CD4-positive, alpha-beta T cell treated with Interleukin-4 for 1 hour (primary cell): ENCODE measurements around the gene CEND1.

Experiments used
- DNase-seq, 2 donors: peaks; one replicate each; pipeline ENCODE4 v3.0.0-alpha.2; 2020 to 2022

The CEND1 gene

GRCh38 chr11:794766-795633, 5.1 kb upstream of the CEND1 start:
- no peak for DNase-seq

GRCh38 chr11:794013-794765, 4.3 kb upstream of the CEND1 start:
- DNase-seq, result no peak

- DNase-seq, result no peak
These were observed 3.7 kb upstream of the CEND1 start for GRCh38 chr11:793556-793955.

DNA sequence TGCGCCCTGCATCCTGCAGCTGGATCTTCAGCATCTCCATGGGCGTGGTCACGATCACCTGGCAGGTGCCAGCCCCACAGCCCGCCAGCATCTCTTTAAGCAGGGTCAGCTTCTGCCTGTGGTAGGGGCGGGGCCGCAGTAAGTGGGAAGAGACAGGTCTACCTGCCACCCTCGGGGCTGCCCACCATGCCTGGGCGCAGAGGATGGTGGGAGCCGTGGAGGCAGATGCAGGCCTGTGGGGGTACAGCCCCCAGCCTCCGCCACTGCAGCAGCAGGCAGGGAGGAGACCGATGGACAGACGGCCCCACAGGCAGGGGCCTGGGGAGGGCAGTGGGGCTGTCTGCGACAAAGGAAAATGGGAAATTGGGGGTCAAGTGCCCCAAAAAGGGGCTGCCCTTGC, 3.0 kb upstream of the CEND1 start:
- DNase-seq, result no peak

- no peak for DNase-seq
These were observed 2.6 kb upstream of the CEND1 start for GRCh38 chr11:792535-792821.

GRCh38 chr11:791658-792534, 2.0 kb upstream of the CEND1 start:
- DNase-seq, result no peak

DNA sequence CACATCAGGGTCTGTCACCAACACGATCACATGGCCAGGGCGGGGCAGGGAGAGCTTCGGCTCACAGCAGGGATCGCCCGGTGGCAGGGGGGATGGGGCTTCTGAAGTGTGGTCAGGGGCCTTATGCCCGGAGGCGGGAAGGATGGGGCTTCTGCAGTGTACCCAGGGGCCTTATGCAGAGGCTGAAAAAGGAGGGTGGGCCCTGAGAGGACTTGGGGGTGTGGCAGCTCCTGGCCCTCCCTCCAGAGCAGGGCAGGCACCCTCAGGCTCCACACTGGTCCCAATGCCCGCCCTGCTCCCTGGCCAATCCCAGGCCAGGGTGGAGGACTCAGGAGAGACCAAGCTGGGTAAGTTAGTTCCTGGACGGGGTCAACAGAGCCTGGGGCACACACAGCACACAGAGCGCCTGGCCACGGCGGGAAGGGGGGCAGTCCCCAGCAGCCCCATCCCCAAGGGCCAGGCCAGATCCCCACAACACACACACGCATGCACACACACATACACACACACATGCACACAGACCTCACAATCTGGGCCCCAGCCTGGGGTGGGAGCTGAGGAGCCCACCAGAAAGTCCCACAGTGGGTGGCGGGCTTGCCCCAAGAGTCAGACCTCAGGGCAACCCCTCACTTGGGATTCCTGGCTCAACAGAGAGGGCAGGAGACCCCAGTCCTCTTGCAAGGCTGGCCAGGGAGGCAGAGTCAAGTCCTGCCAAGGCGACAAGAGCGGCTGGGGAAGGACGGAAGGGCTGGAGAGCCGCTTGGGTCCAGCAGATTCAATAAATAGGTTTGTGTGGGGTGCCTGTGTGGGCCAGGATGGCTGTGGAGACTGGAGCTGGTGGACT, 1.1 kb upstream of the CEND1 start:
- no peak for DNase-seq

DNA sequence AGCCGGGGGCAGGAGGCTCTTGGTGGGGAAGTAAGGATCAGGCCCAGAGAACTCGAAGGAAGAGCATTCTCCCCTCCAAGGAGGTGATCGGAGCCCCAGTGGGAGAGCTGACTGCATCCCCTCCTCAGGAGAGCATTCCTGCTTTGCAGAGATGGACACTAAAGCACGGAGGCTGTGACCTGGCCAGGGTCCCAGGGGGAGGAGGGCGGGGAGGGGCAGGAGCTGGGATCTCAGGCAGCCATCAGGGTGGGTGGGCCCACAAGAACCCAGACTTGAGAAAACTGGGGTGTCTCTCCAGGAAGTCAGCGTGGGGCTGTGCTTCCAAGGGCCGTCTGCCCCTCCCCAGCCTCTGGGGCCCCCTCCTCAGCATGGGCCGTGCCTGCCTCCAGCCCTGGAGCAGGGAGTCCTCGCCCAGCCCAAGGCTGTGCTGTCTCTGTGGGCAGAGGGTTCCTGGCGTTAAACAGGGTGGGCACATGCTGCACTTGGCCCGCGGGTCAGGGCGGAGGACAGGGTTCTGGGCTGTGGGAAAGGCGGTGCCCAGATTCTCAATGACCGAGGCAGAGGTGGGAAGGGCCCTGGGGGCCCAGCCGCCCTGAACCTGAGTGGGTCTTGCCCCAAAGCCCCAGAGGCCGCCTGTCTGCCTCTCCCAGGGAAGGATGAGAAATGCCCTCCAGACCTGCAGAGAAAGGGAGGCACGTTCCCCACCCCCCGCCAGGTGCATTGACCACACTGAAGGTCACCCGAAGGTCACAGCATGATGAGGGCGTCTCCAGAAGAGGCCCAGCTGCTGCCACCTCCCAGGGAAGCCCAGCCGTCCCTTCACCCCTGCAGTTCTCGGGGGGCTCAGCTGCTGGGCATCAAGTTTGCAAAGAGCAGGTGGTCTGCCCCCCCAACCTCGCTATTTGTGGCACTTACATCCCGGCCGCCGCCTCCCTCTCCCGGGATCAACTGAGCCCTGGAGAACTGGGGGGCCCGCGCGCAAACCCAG, 643 bp downstream of the CEND1 start:
- no peak for DNase-seq

DNA sequence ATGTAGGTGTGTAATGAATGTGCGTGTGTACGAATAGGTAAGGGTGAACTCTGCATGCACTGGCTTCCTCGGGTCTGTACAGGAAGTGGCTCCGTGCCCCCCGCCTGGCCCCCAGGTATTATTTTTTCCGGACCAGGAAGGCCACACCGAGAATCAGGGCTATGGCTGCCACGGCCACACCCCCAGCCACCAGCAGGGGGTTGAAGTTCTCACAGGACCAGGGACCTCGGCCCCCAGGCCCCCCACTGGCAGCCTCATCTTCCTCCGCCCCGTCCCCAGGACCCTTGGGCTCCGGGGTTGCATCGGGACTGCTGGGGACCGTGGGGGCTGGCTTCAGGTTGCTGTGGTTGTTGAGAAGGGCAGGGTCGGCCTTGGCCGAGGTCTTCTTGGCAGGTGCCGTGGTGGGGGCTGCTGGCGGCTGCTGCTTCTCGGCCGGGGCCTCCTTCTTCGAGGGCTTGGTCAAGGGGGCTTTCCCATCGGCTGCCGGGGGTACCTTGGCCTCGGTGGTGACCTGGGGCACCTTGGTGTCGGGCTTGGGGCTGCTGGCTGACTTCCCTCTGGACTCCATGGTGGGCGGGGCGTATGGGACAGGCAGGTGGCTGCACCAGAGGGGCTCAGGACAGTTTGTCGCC, 1.8 kb downstream of the CEND1 start:
- no peak for DNase-seq

DNA sequence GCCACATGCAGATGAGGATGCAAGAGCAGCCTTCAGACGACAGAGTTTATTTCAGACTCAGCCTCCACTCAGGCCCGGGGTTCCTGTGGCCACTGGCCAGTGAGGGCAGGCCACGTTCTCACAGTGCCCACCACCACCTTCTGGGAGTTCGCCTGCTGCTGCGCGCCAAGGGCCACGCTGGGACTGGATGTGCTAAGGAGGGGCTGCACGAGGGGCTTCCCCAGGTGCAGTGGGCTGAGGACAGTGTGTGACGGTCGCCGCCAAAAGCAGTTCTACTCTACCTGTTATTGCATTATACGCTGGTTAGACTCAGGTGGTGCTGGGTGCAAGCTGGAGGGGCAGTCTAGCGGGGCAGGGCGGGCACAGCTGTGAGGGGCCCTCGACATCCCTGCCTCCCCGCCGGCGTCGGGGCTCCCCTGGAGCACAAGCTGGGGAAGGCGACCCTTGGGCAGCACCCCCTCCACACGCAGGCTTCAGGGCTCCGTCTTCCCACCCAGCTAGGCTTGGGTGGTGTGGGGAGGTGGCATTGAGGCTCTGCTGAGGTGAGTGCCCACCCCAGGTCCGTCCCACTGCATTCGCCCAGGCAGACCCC, 2.7 kb downstream of the CEND1 start:
- no peak for DNase-seq

- DNase-seq, result no peak
These were observed 3.4 kb downstream of the CEND1 start for GRCh38 chr11:786235-787083.

GRCh38 chr11:783581-784015, 6.3 kb downstream of the CEND1 start:
- DNase-seq, result no peak

- no peak for DNase-seq
These were observed 7.4 kb downstream of the CEND1 start for GRCh38 chr11:782264-783174.

DNA sequence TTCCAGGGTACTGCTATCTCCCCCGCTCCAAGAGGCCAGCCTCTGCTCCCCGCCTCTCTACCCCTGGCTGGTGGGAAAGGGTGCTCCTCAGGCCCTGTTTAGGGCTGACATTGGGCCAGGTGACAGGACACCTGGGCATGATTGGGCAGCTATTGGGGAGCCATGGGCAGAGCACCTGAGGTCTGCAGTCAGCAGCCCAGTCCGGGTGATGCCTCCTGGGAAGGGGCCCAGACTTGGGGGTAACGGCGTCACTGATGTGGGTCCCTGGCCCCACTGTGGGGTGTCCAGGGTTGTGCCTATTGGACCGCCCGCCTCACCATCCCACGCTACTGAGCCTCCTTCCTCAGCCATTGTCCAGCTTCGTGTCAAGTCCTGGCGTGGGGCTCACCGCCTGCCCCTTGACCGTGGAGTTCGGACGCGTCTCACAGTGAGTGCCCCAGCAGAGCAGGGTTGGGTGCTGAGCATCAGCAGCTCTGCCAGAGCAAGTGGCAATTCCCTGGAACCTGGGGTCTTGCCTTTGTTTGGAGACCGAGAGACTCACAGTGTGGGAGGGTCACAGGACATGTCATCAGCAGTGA, 9.8 kb downstream of the CEND1 start:
- DNase-seq, result no peak

GRCh38 chr11:778976-779954, 10.6 kb downstream of the CEND1 start:
- no peak for DNase-seq
